ENCODE results near the gene TTLL10. TPM values are rescaled to one million over a fixed set of nuclear protein-coding genes. Genes with fewer than 3 reads are reported as not detected.

Gene TTLL10
- polyA plus RNA-seq, 1 donor from 2014 or later: not detected

DNA sequence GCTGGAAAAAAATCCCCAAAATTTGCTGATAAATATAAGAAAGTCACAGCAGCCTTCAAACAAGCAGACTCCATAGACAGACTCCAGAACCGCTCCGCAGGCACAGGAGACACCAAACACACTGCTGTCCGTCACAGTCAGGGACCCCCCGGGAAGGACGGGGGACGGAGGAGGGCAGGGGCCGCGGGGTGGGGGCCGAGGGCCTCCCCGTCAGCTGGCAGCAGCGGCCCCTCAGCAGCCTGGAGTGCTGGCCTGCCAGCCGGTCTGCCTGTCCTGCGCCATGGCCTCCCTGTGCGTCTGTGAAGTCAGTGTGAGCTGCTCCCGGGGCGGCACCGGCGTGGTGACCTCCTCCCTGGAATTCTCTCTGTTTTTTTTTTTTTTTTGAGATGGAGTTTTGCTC is 47.7 kb upstream of the TTLL10 start:
- H4K20me1 ChIP-seq (ENCODE audit: insufficient read depth): no peaks in the 10 kb centered on the region

DNA sequence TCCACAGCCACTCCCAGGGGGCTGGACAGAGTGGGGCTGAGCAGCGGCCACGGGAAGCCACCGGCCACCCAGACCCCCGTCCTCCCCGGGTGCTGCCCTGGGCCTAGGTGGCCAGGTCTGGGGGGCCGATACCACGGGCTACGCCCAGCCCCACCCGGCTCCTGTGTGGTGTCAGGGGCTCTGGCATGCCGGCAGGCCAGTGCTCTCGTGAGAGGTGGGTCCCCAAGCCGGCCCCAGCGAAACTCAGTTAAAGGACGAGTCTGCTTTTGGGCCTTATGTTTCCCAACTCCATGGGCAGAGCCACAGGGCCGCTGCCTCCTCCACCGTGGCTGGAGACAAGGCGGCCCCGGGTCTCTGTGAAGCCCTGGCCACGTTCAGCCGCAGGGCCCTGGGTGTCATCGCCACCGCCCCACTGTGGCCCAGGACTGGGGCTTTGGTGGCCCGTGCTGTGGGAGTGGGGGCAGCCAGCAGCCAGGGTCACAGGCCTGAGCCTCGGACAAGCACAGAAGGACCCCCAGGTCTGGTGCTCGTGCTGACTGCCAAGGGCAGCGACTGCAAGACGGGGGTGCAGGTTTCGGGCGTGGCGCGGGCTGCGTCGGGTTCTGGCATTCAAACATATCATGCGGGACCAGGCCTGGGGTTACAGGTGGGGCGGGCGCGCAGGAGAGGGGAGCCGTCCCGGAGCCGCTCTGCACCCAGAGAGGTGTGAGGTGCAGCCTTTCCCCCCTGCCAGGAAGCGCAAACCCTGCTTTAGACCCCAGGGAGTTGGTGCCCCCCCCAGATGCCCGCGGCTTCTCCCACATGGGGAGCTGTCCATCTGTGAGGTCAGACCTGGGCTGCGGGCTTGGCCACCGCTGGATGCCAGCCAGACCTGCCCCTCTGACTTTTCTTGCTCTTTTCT is 45.9 kb upstream of the TTLL10 start:
- TF ChIP-seq, protein P1, sequence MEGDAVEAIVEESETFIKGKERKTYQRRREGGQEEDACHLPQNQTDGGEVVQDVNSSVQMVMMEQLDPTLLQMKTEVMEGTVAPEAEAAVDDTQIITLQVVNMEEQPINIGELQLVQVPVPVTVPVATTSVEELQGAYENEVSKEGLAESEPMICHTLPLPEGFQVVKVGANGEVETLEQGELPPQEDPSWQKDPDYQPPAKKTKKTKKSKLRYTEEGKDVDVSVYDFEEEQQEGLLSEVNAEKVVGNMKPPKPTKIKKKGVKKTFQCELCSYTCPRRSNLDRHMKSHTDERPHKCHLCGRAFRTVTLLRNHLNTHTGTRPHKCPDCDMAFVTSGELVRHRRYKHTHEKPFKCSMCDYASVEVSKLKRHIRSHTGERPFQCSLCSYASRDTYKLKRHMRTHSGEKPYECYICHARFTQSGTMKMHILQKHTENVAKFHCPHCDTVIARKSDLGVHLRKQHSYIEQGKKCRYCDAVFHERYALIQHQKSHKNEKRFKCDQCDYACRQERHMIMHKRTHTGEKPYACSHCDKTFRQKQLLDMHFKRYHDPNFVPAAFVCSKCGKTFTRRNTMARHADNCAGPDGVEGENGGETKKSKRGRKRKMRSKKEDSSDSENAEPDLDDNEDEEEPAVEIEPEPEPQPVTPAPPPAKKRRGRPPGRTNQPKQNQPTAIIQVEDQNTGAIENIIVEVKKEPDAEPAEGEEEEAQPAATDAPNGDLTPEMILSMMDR (IDR thresholded peaks at IDR 0.05; ENCODE audit: poor library complexity, severe bottlenecking): no peak
- H4K20me1 ChIP-seq (ENCODE audit: insufficient read depth): no peaks in the 10 kb centered on the region
- no peaks in the 10 kb centered on the region for H3F3A ChIP-seq (ENCODE audit: insufficient read depth, low read length, poor library complexity, severe bottlenecking)
- no peaks in the 10 kb centered on the region for H3K27me3 ChIP-seq (ENCODE audit: insufficient read depth, low read depth, low read length)
- H3K36me3 ChIP-seq (ENCODE audit: insufficient read depth, low read length): no peaks in the 10 kb centered on the region
- no peak overlapping the region for H3K9ac ChIP-seq (ENCODE audit: low read length)
- no peaks in the 10 kb centered on the region for H3K9me2 ChIP-seq (ENCODE audit: insufficient read depth, low read length)
- no peaks in the 10 kb centered on the region for H3K9me3 ChIP-seq (ENCODE audit: low read length)
- no peak overlapping the region for H2AFZ ChIP-seq (ENCODE audit: low read depth, low read length)
- H3K4me3 ChIP-seq (ENCODE audit: low read length): no peak overlapping the region
- H3K27ac ChIP-seq (ENCODE audit: low read length): no peak overlapping the region
- H3K79me2 ChIP-seq (replicated peaks; ENCODE audit: insufficient read depth, low read length): no peaks in the 10 kb centered on the region
- H3K4me2 ChIP-seq (ENCODE audit: low read length): no peak overlapping the region

More for the DNA sequence above, 47.7 kb upstream of the TTLL10 start:
- no peak for TF ChIP-seq EP300 (conservative IDR thresholded peaks at IDR 0.05; ENCODE audit: poor library complexity, severe bottlenecking)
- no peak for TF ChIP-seq POLR2AphosphoS5 (IDR thresholded peaks at IDR 0.05)
- TF ChIP-seq SMC3 (conservative IDR thresholded peaks at IDR 0.05; ENCODE audit: poor library complexity): no peak
- TF ChIP-seq MXI1 (conservative IDR thresholded peaks at IDR 0.05; ENCODE audit: poor library complexity, severe bottlenecking): no peak
- TF ChIP-seq, protein P1 (IDR thresholded peaks at IDR 0.05; ENCODE audit: poor library complexity, severe bottlenecking): no peak
- no peak for TF ChIP-seq EZH2 (IDR thresholded peaks at IDR 0.05; ENCODE audit: borderline replicate concordance, insufficient read depth, low read length, poor library complexity, severe bottlenecking)
- TF ChIP-seq TAF1 (IDR thresholded peaks at IDR 0.05; ENCODE audit: low read depth): no peak
- TF ChIP-seq, protein P2, sequence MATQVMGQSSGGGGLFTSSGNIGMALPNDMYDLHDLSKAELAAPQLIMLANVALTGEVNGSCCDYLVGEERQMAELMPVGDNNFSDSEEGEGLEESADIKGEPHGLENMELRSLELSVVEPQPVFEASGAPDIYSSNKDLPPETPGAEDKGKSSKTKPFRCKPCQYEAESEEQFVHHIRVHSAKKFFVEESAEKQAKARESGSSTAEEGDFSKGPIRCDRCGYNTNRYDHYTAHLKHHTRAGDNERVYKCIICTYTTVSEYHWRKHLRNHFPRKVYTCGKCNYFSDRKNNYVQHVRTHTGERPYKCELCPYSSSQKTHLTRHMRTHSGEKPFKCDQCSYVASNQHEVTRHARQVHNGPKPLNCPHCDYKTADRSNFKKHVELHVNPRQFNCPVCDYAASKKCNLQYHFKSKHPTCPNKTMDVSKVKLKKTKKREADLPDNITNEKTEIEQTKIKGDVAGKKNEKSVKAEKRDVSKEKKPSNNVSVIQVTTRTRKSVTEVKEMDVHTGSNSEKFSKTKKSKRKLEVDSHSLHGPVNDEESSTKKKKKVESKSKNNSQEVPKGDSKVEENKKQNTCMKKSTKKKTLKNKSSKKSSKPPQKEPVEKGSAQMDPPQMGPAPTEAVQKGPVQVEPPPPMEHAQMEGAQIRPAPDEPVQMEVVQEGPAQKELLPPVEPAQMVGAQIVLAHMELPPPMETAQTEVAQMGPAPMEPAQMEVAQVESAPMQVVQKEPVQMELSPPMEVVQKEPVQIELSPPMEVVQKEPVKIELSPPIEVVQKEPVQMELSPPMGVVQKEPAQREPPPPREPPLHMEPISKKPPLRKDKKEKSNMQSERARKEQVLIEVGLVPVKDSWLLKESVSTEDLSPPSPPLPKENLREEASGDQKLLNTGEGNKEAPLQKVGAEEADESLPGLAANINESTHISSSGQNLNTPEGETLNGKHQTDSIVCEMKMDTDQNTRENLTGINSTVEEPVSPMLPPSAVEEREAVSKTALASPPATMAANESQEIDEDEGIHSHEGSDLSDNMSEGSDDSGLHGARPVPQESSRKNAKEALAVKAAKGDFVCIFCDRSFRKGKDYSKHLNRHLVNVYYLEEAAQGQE (IDR thresholded peaks at IDR 0.05; ENCODE audit: borderline replicate concordance): no peak
- Histone ChIP-seq H3K4me2 (ENCODE audit: low read length) (no peak overlapping the region), H3K9me3 (ENCODE audit: low read length) (no peaks in the 10 kb centered on the region), H3K27me3 (ENCODE audit: insufficient read depth, low read depth, low read length) (no peaks in the 10 kb centered on the region), H3K9me2 (ENCODE audit: insufficient read depth, low read length) (no peaks in the 10 kb centered on the region), H3K36me3 (ENCODE audit: insufficient read depth, low read length) (no peaks in the 10 kb centered on the region), H3K79me2 (replicated peaks; ENCODE audit: insufficient read depth, low read length) (no peaks in the 10 kb centered on the region), H3F3A (ENCODE audit: insufficient read depth, low read length, poor library complexity, severe bottlenecking) (no peaks in the 10 kb centered on the region), H2AFZ (ENCODE audit: low read depth, low read length) (no peak overlapping the region), H3K27ac (ENCODE audit: low read length) (no peak overlapping the region), H3K4me3 (ENCODE audit: low read length) (no peak overlapping the region), H3K9ac (ENCODE audit: low read length) (no peak overlapping the region)
